SK-N-SH treated with all-trans-retinoic acid at 6 μM for 48 hours (cell line): ENCODE data around the gene BATF3.

Experiments
- ATAC-seq: fragments of 200-7000 bp; cut with Tn5 transposase; 3 replicates; pipeline ENCODE4 v1.9.1; 2020; ENCODE audit warnings: mild to moderate bottlenecking, moderate library complexity
- ARNTL ChIP-seq: fragments of 450-650 bp; formaldehyde crosslinking; IDR thresholded peaks from 2 replicates; pipeline ENCODE4 v1.5.0; 2020; ENCODE audit warnings: low read depth, mild to moderate bottlenecking, moderate library complexity, borderline replicate concordance
- BACH2 ChIP-seq: fragments of 250-450 bp; sonication (Bioruptor Pico); IDR thresholded peaks from 2 replicates; pipeline ENCODE4 v1.9.0; 2021; ENCODE audit warnings: mild to moderate bottlenecking, borderline replicate concordance
- CREB5 ChIP-seq: fragments of 250-450 bp; sonication (Bioruptor Pico); IDR thresholded peaks from 2 replicates; pipeline ENCODE4 v1.5.1; 2020; ENCODE audit warnings: low read depth, mild to moderate bottlenecking, moderate library complexity
- CSDC2 ChIP-seq: fragments of 250-450 bp; sonication (Bioruptor Pico); IDR thresholded peaks from 2 replicates; pipeline ENCODE4 v1.5.0; 2020; ENCODE audit warnings: mild to moderate bottlenecking, moderate library complexity
- CSRNP3 ChIP-seq: fragments of 250-450 bp; sonication (Bioruptor Pico); IDR thresholded peaks from 2 replicates; pipeline ENCODE4 v1.5.1; 2021; ENCODE audit warnings: mild to moderate bottlenecking, moderate library complexity
- ESRRG ChIP-seq: fragments of 250-450 bp; sonication (Bioruptor Pico); IDR thresholded peaks from 2 replicates; pipeline ENCODE4 v1.6.1; 2021; ENCODE audit warnings: mild to moderate bottlenecking
- GLIS3 ChIP-seq: fragments of 250-450 bp; sonication (Bioruptor Pico); IDR thresholded peaks from 2 replicates; pipeline ENCODE4 v1.5.0; 2020; ENCODE audit warnings: mild to moderate bottlenecking, moderate library complexity
- ISL1 ChIP-seq: fragments of 250-450 bp; sonication (Bioruptor Pico); IDR thresholded peaks from 2 replicates; pipeline ENCODE4 v2.1.2; 2022; ENCODE audit warnings: mild to moderate bottlenecking, moderate library complexity
- OSR1 ChIP-seq: fragments of 250-450 bp; sonication (Bioruptor Pico); IDR thresholded peaks from 2 replicates; pipeline ENCODE4 v1.8.0; 2022; ENCODE audit warnings: moderate library complexity, mild to moderate bottlenecking, inconsistent platforms
- PATZ1 ChIP-seq: fragments of 250-450 bp; sonication (Bioruptor Pico); IDR thresholded peaks from 2 replicates; pipeline ENCODE4 v1.8.0; 2020; ENCODE audit warnings: mild to moderate bottlenecking, moderate library complexity, borderline replicate concordance
- POU6F1 ChIP-seq: fragments of 250-450 bp; sonication (Bioruptor Pico); IDR thresholded peaks from 2 replicates; pipeline ENCODE4 v1.8.0; 2021; ENCODE audit warnings: low read depth, mild to moderate bottlenecking, moderate library complexity, borderline replicate concordance
- PPARA ChIP-seq: fragments of 250-450 bp; sonication (Bioruptor Pico); IDR thresholded peaks from 2 replicates; pipeline ENCODE4 v1.5.0; 2020; ENCODE audit warnings: mild to moderate bottlenecking, borderline replicate concordance
- RARB ChIP-seq: fragments of 250-450 bp; sonication (Bioruptor Pico); IDR thresholded peaks from 2 replicates; pipeline ENCODE4 v1.8.0; 2021; ENCODE audit warnings: mild to moderate bottlenecking, moderate library complexity
- SNAI2 ChIP-seq: fragments of 250-450 bp; sonication (Bioruptor Pico); IDR thresholded peaks from 2 replicates; pipeline ENCODE4 v1.5.0; 2020; ENCODE audit warnings: mild to moderate bottlenecking, moderate library complexity
- TCF4 ChIP-seq: fragments of 250-450 bp; sonication (Bioruptor Pico); IDR thresholded peaks from 2 replicates; pipeline ENCODE4 v1.8.0; 2021; ENCODE audit warnings: mild to moderate bottlenecking, moderate library complexity, borderline replicate concordance
- TOX ChIP-seq: fragments of 250-450 bp; sonication (Bioruptor Pico); IDR thresholded peaks from 2 replicates; pipeline ENCODE4 v1.8.0; 2021; ENCODE audit warnings: mild to moderate bottlenecking, moderate library complexity, borderline replicate concordance
- TSHZ2 ChIP-seq: fragments of 250-450 bp; sonication (Bioruptor Pico); IDR thresholded peaks from 2 replicates; pipeline ENCODE4 v1.5.0; 2020; ENCODE audit warnings: mild to moderate bottlenecking, moderate library complexity
- ZC3H10 ChIP-seq: fragments of 250-450 bp; sonication (Bioruptor Pico); IDR thresholded peaks from 2 replicates; pipeline ENCODE4 v1.5.1; 2021; ENCODE audit warnings: mild to moderate bottlenecking, moderate library complexity
- ZFP3 ChIP-seq: fragments of 250-450 bp; sonication (Bioruptor Pico); IDR thresholded peaks from 2 replicates; pipeline ENCODE4 v1.5.0; 2020; ENCODE audit warnings: mild to moderate bottlenecking, moderate library complexity
- ZFP30 ChIP-seq: fragments of 450-650 bp; formaldehyde crosslinking; IDR thresholded peaks from 2 replicates; pipeline ENCODE4 v1.5.0; 2022; ENCODE audit warnings: mild to moderate bottlenecking, moderate library complexity
- ZNF565 ChIP-seq: fragments of 450-650 bp; formaldehyde crosslinking; conservative IDR thresholded peaks from 2 replicates; pipeline ENCODE4 v1.5.0; 2020; ENCODE audit warnings: low read depth, mild to moderate bottlenecking, moderate library complexity
- ZNF70 ChIP-seq: fragments of 450-650 bp; formaldehyde crosslinking; IDR thresholded peaks from 2 replicates; pipeline ENCODE4 v1.5.0; 2020; ENCODE audit warnings: mild to moderate bottlenecking, moderate library complexity
- ZNF8 ChIP-seq: fragments of 450-650 bp; formaldehyde crosslinking; IDR thresholded peaks from 2 replicates; pipeline ENCODE4 v1.5.0; 2020; ENCODE audit warnings: mild to moderate bottlenecking, moderate library complexity

The BATF3 gene

GRCh38 chr1:212721388-212722247, 22.0 kb upstream of the BATF3 start:
- TF ChIP-seq ARNTL (CRISPR knock-in tag) (no peak), RARB (CRISPR knock-in tag) (no peak), CREB5 (CRISPR knock-in tag) (no peak), CSRNP3 (CRISPR knock-in tag) (no peak), ZNF70 (no peak), ZFP3 (no peak), OSR1 (CRISPR knock-in tag) (no peak), TOX (CRISPR knock-in tag) (no peak), ZNF8 (CRISPR knock-in tag) (no peak), BACH2 (CRISPR knock-in tag) (no peak), POU6F1 (CRISPR knock-in tag) (no peak), ISL1 (CRISPR knock-in tag) (no peak), PPARA (CRISPR knock-in tag) (no peak), TSHZ2 (CRISPR knock-in tag) (no peak), TCF4 (CRISPR knock-in tag) (no peak), CSDC2 (CRISPR knock-in tag) (no peak), ZFP30 (CRISPR knock-in tag) (no peak), GLIS3 (CRISPR knock-in tag) (no peak), SNAI2 (CRISPR knock-in tag) (no peak)
- TF ChIP-seq, all 23 proteins: peak for 0
- ATAC-seq, result peak; percentile 88

GRCh38 chr1:212719633-212720032, 20.0 kb upstream of the BATF3 start:
- TF ChIP-seq ZNF8 (CRISPR knock-in tag) (peak; percentile 69), GLIS3 (CRISPR knock-in tag) (no peak)
- no peak for ATAC-seq

- peak; percentile 54; the same call in 2 of the 3 replicates for ATAC-seq
- TF ChIP-seq BACH2 (CRISPR knock-in tag) (no peak), CSDC2 (CRISPR knock-in tag) (no peak)
Measured at GRCh38 chr1:212718499-212718898, 18.9 kb upstream of the BATF3 start.

GRCh38 chr1:212716161-212716560, 16.5 kb upstream of the BATF3 start:
- no peak for ATAC-seq
- no peak for TF ChIP-seq ISL1 (CRISPR knock-in tag)
- no peak for TF ChIP-seq PATZ1
- no peak for TF ChIP-seq OSR1 (CRISPR knock-in tag)
- TF ChIP-seq ZNF70, result no peak
- TF ChIP-seq ARNTL (CRISPR knock-in tag), result no peak
- no peak for TF ChIP-seq PPARA (CRISPR knock-in tag)
- no peak for TF ChIP-seq ZFP30 (CRISPR knock-in tag)
- TF ChIP-seq ZC3H10 (CRISPR knock-in tag), result no peak
- TF ChIP-seq TOX (CRISPR knock-in tag), result no peak
- TF ChIP-seq ESRRG (CRISPR knock-in tag), result no peak
- no peak for TF ChIP-seq CSDC2 (CRISPR knock-in tag)
- no peak for TF ChIP-seq SNAI2 (CRISPR knock-in tag)
- no peak for TF ChIP-seq ZNF565 (CRISPR knock-in tag)
- no peak for TF ChIP-seq BACH2 (CRISPR knock-in tag)
- TF ChIP-seq CSRNP3 (CRISPR knock-in tag), result no peak
